ENCODE data around the gene MLXIPL. TPM values are rescaled to one million over a fixed set of nuclear protein-coding genes. Genes with fewer than 3 reads are reported as not detected.
"Not testable (repeated sequence)": the region's sequence is repeated elsewhere in the genome, so short reads cannot be mapped to it uniquely, and the experiment has no call there.

The MLXIPL gene
- not detected in 2 replicates for total RNA-seq (2014; rRNA removed; shearing (Covaris generic))

- peak; percentile 40 to 65 for DNase-seq (ENCODE audit: low read depth in 1 of 2, low spot score in 2 of 2)
- H3K27ac ChIP-seq, result no peak within 1 kb of the TSS
- H3K4me1 ChIP-seq (replicated peaks), result peaks cover 6% of the 10 kb centered on the region
- peak within 1 kb of the TSS; percentile 21 for H3K4me3 ChIP-seq
- peaks cover 3% of the 10 kb centered on the region for H3K9me3 ChIP-seq (replicated peaks)
- no peaks in the 10 kb centered on the region for H3K36me3 ChIP-seq
- peaks cover 59% of the 10 kb centered on the region for H3K27me3 ChIP-seq (replicated peaks)
Observed at GRCh38 chr7:73623798-73624668, at the start of gene MLXIPL. Gene MLXIPL (minus strand): TSS chr7:73624522. CDS start chr7:73624492, 30 bp downstream.

GRCh38 chr7:73671857-73672445, 47.6 kb upstream of the MLXIPL start:
- no peaks in the 10 kb centered on the region for H3K9me3 ChIP-seq (replicated peaks)
- DNase-seq (ENCODE audit: low read depth in 1 of 2, low spot score in 2 of 2), result no peak
- H3K27ac ChIP-seq, result no peak overlapping the region
- no peaks in the 10 kb centered on the region for H3K27me3 ChIP-seq (replicated peaks)
- H3K4me1 ChIP-seq (replicated peaks), result peaks cover 10% of the 10 kb centered on the region
- H3K4me3 ChIP-seq, result no peak overlapping the region
- H3K36me3 ChIP-seq, result no peaks in the 10 kb centered on the region; the same call in 1 of the 2 replicates

GRCh38 chr7:73671322-73671661, 47.0 kb upstream of the MLXIPL start:
- Histone ChIP-seq H3K36me3 (no peaks in the 10 kb centered on the region; the same call in 1 of the 2 replicates), H3K4me1 (replicated peaks) (peaks cover 10% of the 10 kb centered on the region), H3K9me3 (replicated peaks) (no peaks in the 10 kb centered on the region), H3K27ac (no peak overlapping the region), H3K4me3 (no peak overlapping the region), H3K27me3 (replicated peaks) (no peaks in the 10 kb centered on the region)
- no peak for DNase-seq (ENCODE audit: low read depth in 1 of 2, low spot score in 2 of 2)

- no peak overlapping the region for H3K27ac ChIP-seq
- H3K27me3 ChIP-seq (replicated peaks), result no peaks in the 10 kb centered on the region
Observed at GRCh38 chr7:73669858-73670385, 45.6 kb upstream of the MLXIPL start.

GRCh38 chr7:73669288-73669701, 45.0 kb upstream of the MLXIPL start:
- H3K4me3 ChIP-seq, result no peak overlapping the region

More at GRCh38 chr7:73669858-73670385, 45.6 kb upstream of the MLXIPL start:
- Histone ChIP-seq H3K4me1 (replicated peaks) (peaks cover 13% of the 10 kb centered on the region), H3K4me3 (no peak overlapping the region), H3K36me3 (no peaks in the 10 kb centered on the region; the same call in 1 of the 2 replicates), H3K9me3 (replicated peaks) (no peaks in the 10 kb centered on the region)
- no peak for DNase-seq (ENCODE audit: low read depth in 1 of 2, low spot score in 2 of 2)

GRCh38 chr7:73668886-73669230, 44.5 kb upstream of the MLXIPL start:
- no peaks in the 10 kb centered on the region for H3K27me3 ChIP-seq (replicated peaks)
- H3K4me3 ChIP-seq, result no peak overlapping the region
- H3K27ac ChIP-seq, result no peak overlapping the region
- H3K9me3 ChIP-seq (replicated peaks), result no peaks in the 10 kb centered on the region
- no peak for DNase-seq (ENCODE audit: low read depth in 1 of 2, low spot score in 2 of 2)
- no peaks in the 10 kb centered on the region; the same call in 1 of the 2 replicates for H3K36me3 ChIP-seq
- H3K4me1 ChIP-seq (replicated peaks), result peaks cover 13% of the 10 kb centered on the region

More at GRCh38 chr7:73669288-73669701, 45.0 kb upstream of the MLXIPL start:
- Histone ChIP-seq H3K9me3 (replicated peaks) (no peaks in the 10 kb centered on the region), H3K27me3 (replicated peaks) (no peaks in the 10 kb centered on the region), H3K27ac (no peak overlapping the region), H3K4me1 (replicated peaks) (peaks cover 13% of the 10 kb centered on the region), H3K36me3 (no peaks in the 10 kb centered on the region; the same call in 1 of the 2 replicates)
- no peak for DNase-seq (ENCODE audit: low read depth in 1 of 2, low spot score in 2 of 2)

GRCh38 chr7:73668103-73668885, 44.0 kb upstream of the MLXIPL start:
- Histone ChIP-seq H3K4me1 (replicated peaks) (peaks cover 13% of the 10 kb centered on the region), H3K36me3 (no peaks in the 10 kb centered on the region; the same call in 1 of the 2 replicates), H3K4me3 (peak overlapping the region; percentile 65), H3K27ac (no peak overlapping the region), H3K27me3 (replicated peaks) (no peaks in the 10 kb centered on the region), H3K9me3 (replicated peaks) (no peaks in the 10 kb centered on the region)
- no peak for DNase-seq (ENCODE audit: low read depth in 1 of 2, low spot score in 2 of 2)

GRCh38 chr7:73667344-73668102, 43.2 kb upstream of the MLXIPL start, which contains the start of gene VPS37D:
Gene VPS37D (plus strand): TSS chr7:73667831. CDS start chr7:73667959, 128 bp downstream.
- H3K4me3 ChIP-seq, result peak within 1 kb of the TSS; percentile 65
- H3K27me3 ChIP-seq (replicated peaks), result no peaks in the 10 kb centered on the region
- peaks cover 5% of the 10 kb centered on the region; the same call in 1 of the 2 replicates for H3K9me3 ChIP-seq (replicated peaks)
- peak; percentile 87 for DNase-seq (ENCODE audit: low read depth in 1 of 2, low spot score in 2 of 2)
- H3K36me3 ChIP-seq, result no peaks in the 10 kb centered on the region; the same call in 1 of the 2 replicates
- H3K27ac ChIP-seq, result no peak within 1 kb of the TSS
- H3K4me1 ChIP-seq (replicated peaks), result peaks cover 13% of the 10 kb centered on the region

- no peaks in the 10 kb centered on the region; the same call in 1 of the 2 replicates for H3K36me3 ChIP-seq
- DNase-seq (ENCODE audit: low read depth in 1 of 2, low spot score in 2 of 2), result no peak
- peaks cover 4% of the 10 kb centered on the region; the same call in 1 of the 2 replicates for H3K27me3 ChIP-seq (replicated peaks)
- H3K4me1 ChIP-seq (replicated peaks), result 0 out of 2 replicates have a peak, but pooled peaks cover 6% of the 10 kb centered on the region
- no peak overlapping the region for H3K4me3 ChIP-seq
- H3K9me3 ChIP-seq (replicated peaks), result peaks cover 5% of the 10 kb centered on the region; the same call in 1 of the 2 replicates
- no peak overlapping the region for H3K27ac ChIP-seq
Observed at GRCh38 chr7:73663033-73663432, 38.7 kb upstream of the MLXIPL start.

- not testable (repeated sequence) for H3K4me3 ChIP-seq; DNase-seq (ENCODE audit: low read depth in 1 of 2, low spot score in 2 of 2); H3K27me3 ChIP-seq (replicated peaks); H3K27ac ChIP-seq; H3K36me3 ChIP-seq; H3K9me3 ChIP-seq (replicated peaks); H3K4me1 ChIP-seq (replicated peaks)
Observed at GRCh38 chr7:73660594-73660993, 36.3 kb upstream of the MLXIPL start.

- Histone ChIP-seq H3K27ac (no peak overlapping the region), H3K27me3 (replicated peaks) (peaks cover 4% of the 10 kb centered on the region), H3K4me1 (replicated peaks) (no peaks in the 10 kb centered on the region), H3K36me3 (no peaks in the 10 kb centered on the region), H3K9me3 (replicated peaks) (peaks cover 5% of the 10 kb centered on the region; the same call in 1 of the 2 replicates), H3K4me3 (no peak overlapping the region)
- DNase-seq (ENCODE audit: low read depth in 1 of 2, low spot score in 2 of 2), result no peak
Observed at GRCh38 chr7:73659983-73660382, 35.7 kb upstream of the MLXIPL start.

GRCh38 chr7:73655309-73655708, 31.0 kb upstream of the MLXIPL start:
- not testable (repeated sequence) for H3K36me3 ChIP-seq; H3K27ac ChIP-seq; H3K27me3 ChIP-seq (replicated peaks); DNase-seq (ENCODE audit: low read depth in 1 of 2, low spot score in 2 of 2); H3K4me1 ChIP-seq (replicated peaks); H3K4me3 ChIP-seq; H3K9me3 ChIP-seq (replicated peaks)

Data from SJSA1 (cell line).